Small intestine (tissue), 4 donors: Measurements from ENCODE around the gene MTRF1. TPM values are rescaled to one million over a fixed set of nuclear protein-coding genes. Genes with fewer than 3 reads are reported as not detected.

Source experiments
- polyA plus RNA-seq, 4 donors: library from polyadenylated mRNA; stranded (reverse) in 3 of 4; unstranded in 1 of 4; fragments of 200-250 nt in 3 of 4; fragments of 120-200 nt in 1 of 4; gene quantifications; one replicate each; pipeline versions ENCODE4 v1.2.1 to v1.2.3, GENCODE V29; 2013
- donor health status: healthy with polysubstance abuse.
- donor health status: Bipolar disorder and iron deficiency.
- donor health status: healthy.

Gene MTRF1
- polyA plus RNA-seq, 4 donors: 10.0 to 14.9 (median 12.5) TPM

Other genes with a start within 250 kb of the MTRF1 start
- gene ELF1, start 244.3 kb downstream of the MTRF1 start, polyA plus RNA-seq: 10 to 100 TPM; 34.3 to 91.3 (median 39.4) TPM
- gene WBP4, start 202.1 kb downstream of the MTRF1 start, polyA plus RNA-seq: 10 to 100 TPM in 3 of 4 donors, 1 to 10 TPM in 1; 9.1 to 17.9 (median 13.0) TPM
- 1 to 10 TPM in 2 of 4 donors, under 1 TPM in 2; 0.81 to 9.1 (median 2.1) TPM for gene KBTBD6, start 130.8 kb downstream of the MTRF1 start, polyA plus RNA-seq
- 10 to 100 TPM in 1 of 4 donors, 1 to 10 TPM in 3; 1.1 to 10.4 (median 3.0) TPM for gene KBTBD7, start 69.0 kb downstream of the MTRF1 start, polyA plus RNA-seq
- 10 to 100 TPM in 1 of 4 donors, 1 to 10 TPM in 3; 5.1 to 20.8 (median 6.4) TPM for gene NAA16, start 47.7 kb upstream of the MTRF1 start, polyA plus RNA-seq
- gene RGCC, start 194.0 kb upstream of the MTRF1 start, polyA plus RNA-seq: 10 to 100 TPM in 1 of 4 donors, 1 to 10 TPM in 3; 2.2 to 10.8 (median 7.2) TPM